Brain microvascular endothelial cell (primary cell): Measurements from ENCODE around the gene MCTP2.

Source experiments
- DNase-seq: peaks from one replicate; pipeline ENCODE4 v3.0.0-alpha.2; 2020
- H3K27ac ChIP-seq: fragments of 250-450 bp; sonication (Bioruptor Pico); 2 replicates; pipeline ENCODE4 v1.5.1; 2020; ENCODE audit warnings: mild to moderate bottlenecking, moderate library complexity
- H3K27me3 ChIP-seq: fragments of 250-450 bp; sonication (Bioruptor Pico); replicated peaks from 2 replicates; pipeline ENCODE4 v1.5.1; 2020; ENCODE audit warnings: mild to moderate bottlenecking
- H3K36me3 ChIP-seq: fragments of 250-450 bp; sonication (Bioruptor Pico); replicated peaks from 2 replicates; pipeline ENCODE4 v1.5.1; 2020; ENCODE audit warnings: mild to moderate bottlenecking
- H3K4me3 ChIP-seq: 2 replicates; pipeline ENCODE4 v1.5.1; 2011; ENCODE audit warnings: low read depth, mild to moderate bottlenecking, control low read depth, low read length, moderate library complexity
- in situ Hi-C: cut with HindIII; loops from 2 replicates; pipeline ENCODE4 v1.10.0; 2017; ENCODE audit warnings: low sequenced_read_pairs, low pct_ligation_motif_present
- TF ChIP-seq, protein P1 (sequence below): IDR thresholded peaks from 2 replicates; pipeline ENCODE4 v1.5.1; 2011; ENCODE audit warnings: low read depth, mild to moderate bottlenecking, moderate library complexity, low read length, control low read depth, inconsistent platforms; ENCODE audit errors: missing control alignments

The MCTP2 gene

DNA sequence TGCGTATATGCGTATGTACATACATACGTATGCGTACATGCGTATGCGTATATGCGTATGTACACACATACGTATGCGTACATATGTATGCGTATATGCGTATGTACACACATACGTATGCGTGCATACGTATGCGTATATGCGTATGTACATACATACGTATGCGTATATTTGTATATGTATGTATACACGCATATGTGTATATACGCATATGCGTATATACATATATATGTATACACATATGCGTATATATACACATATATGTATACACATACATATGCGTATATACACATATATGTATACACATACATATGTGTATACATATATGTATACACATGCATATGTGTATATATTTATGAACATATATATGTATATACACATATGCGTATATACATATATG lies 12.1 kb downstream of the MCTP2 start:
- TF ChIP-seq, protein P1, sequence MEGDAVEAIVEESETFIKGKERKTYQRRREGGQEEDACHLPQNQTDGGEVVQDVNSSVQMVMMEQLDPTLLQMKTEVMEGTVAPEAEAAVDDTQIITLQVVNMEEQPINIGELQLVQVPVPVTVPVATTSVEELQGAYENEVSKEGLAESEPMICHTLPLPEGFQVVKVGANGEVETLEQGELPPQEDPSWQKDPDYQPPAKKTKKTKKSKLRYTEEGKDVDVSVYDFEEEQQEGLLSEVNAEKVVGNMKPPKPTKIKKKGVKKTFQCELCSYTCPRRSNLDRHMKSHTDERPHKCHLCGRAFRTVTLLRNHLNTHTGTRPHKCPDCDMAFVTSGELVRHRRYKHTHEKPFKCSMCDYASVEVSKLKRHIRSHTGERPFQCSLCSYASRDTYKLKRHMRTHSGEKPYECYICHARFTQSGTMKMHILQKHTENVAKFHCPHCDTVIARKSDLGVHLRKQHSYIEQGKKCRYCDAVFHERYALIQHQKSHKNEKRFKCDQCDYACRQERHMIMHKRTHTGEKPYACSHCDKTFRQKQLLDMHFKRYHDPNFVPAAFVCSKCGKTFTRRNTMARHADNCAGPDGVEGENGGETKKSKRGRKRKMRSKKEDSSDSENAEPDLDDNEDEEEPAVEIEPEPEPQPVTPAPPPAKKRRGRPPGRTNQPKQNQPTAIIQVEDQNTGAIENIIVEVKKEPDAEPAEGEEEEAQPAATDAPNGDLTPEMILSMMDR = no peak
- Histone ChIP-seq H3K36me3 (no peaks in the 10 kb centered on the region), H3K4me3 (no peak overlapping the region), H3K27me3 (no peaks in the 10 kb centered on the region), H3K27ac (no peak overlapping the region)
- no peak for DNase-seq
- in situ Hi-C loops = no loop called here

DNA sequence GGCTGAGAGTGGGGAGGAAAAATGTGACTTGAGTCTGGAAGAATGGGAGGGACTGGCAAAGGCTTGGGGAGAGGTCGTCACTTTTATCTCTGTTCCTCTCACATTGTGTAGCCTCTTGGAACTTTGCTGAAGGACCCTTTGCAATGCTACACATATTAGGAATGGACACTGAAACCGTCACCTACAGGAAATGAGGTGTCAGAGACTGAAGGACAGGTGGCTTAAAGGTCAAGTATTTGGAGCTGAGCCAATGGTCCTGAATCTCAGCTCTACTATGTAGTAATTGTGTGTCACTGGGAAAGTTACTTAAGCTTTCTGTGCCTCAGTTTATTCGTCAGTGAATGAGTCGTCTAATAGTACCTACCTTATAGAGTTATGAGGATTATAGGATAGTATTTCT lies 14.7 kb downstream of the MCTP2 start:
- no peak for DNase-seq
- no peaks in the 10 kb centered on the region for H3K27me3 ChIP-seq
- no peaks in the 10 kb centered on the region for H3K36me3 ChIP-seq
- no peak overlapping the region for H3K27ac ChIP-seq
- no peak overlapping the region for H3K4me3 ChIP-seq
- TF ChIP-seq, protein P1 = no peak
- in situ Hi-C loops = no loop called here

DNA sequence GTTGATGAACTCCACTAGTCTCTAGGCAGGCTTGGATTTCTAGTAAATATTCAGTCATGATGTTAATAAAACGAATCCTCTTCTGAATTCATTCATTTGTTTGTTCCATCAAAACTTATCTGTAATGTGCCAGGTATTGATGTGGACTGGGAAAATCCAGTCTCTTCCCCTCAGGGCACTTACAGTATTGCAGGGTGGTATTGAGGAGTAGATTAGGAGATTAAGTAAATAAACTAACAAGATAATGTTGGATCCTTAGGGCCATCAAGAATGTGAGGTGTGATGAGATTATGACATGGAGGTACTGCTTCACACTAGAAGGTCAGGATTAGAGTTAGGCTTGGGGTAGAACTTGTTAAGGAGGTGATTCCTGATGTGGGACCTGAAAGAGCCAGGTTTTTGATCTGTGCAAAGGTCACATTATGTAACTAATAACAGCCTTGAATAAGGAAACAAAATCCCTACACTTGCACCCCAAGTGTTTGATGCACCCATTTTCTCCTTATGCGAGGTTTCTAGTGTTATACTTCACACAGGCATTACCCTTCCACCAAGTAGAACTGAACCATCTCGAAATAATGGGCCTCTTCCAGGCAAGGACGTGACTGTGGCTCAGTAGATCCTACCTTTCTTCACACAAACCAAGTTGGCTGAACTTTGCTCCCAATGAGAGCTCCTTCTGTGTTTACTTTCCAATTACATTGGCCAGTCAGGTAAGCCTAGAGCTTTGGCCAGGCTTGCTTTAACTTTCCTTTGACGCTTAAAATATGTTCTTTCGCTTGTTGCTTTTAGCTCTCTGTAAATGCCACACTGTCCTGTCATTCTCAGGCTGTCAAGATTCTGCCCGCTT lies 16.7 kb downstream of the MCTP2 start:
- Histone ChIP-seq H3K36me3 (no peaks in the 10 kb centered on the region), H3K27ac (no peak overlapping the region), H3K4me3 (no peak overlapping the region), H3K27me3 (no peaks in the 10 kb centered on the region)
- in situ Hi-C loops = no loop called here
- no peak for DNase-seq
- TF ChIP-seq, protein P1 = no peak

DNA sequence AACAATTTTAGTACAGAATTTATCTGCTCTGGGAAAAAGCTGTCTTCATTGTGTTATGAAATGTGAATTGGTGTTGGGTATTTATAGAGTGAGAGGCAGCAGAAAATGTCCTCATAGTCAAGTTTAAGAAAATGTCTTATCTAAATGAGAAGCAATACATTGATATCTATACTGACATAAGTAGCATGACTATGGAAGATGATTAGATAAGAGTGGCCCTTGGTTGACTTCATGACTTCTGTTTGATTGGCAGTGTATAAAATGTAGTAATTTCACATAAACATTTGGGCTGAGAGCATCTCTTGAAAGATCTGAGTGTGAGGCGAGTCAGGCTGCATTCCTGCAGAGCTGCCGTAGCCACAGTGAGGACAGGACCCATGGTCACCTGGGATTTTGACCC lies 19.4 kb downstream of the MCTP2 start:
- in situ Hi-C loops = no loop called here
- Histone ChIP-seq H3K27ac (no peak overlapping the region), H3K4me3 (no peak overlapping the region), H3K27me3 (no peaks in the 10 kb centered on the region), H3K36me3 (no peaks in the 10 kb centered on the region)
- TF ChIP-seq, protein P1 = no peak
- DNase-seq = no peak

DNA sequence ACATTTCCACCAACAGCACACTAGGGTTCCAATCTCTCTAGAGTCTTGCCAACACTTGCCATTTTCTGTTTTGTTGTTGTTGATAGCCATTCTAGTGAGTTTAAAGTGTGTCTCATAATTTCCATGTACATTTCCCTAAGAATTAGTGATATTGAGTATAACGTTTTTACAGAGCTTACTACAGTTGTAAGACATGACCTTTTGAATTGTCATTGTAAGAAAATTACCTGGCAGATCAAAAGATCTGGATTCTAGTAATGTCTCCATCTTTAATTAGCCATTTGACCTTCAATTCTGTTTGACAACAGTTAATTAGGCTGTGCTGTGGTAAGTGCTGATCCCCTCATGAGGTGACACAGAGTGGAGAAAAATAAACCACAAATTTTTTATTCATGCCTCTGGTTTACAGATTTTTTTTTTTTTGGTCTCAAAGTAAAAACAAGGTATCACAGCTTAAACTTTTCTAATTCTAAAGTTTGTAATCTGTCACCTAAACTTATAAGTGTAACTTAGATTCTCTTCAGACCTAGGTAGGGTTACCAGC lies 20.9 kb downstream of the MCTP2 start:
- in situ Hi-C loops = no loop called here
- Histone ChIP-seq H3K27me3 (no peaks in the 10 kb centered on the region), H3K4me3 (no peak overlapping the region), H3K27ac (no peak overlapping the region), H3K36me3 (no peaks in the 10 kb centered on the region)
- no peak for DNase-seq
- TF ChIP-seq, protein P1 = no peak
